Mesothelial cell of epicardium (in vitro differentiated cells): ENCODE data around the gene GPR180. TPM values are rescaled to one million over a fixed set of nuclear protein-coding genes. Genes with fewer than 3 reads are reported as not detected.

ENCODE experiments used
- DNase-seq, 2 experiments: peaks; one replicate each; pipeline ENCODE4 v3.0.0; 2021; ENCODE audit warnings: low spot score in 2 of 2; ENCODE audit not compliant: unreplicated experiment in 2 of 2
- H3K27ac Mint-ChIP-seq: 2 replicates; pipeline ENCODE4 v1.8.0; 2021; ENCODE audit warnings: mixed read lengths
- H3K27me3 Mint-ChIP-seq: 2 replicates; pipeline ENCODE4 v1.8.0; 2021; ENCODE audit warnings: low read depth, mixed read lengths
- H3K36me3 Mint-ChIP-seq: 2 replicates; pipeline ENCODE4 v1.8.0; 2021; ENCODE audit warnings: mixed read lengths
- H3K4me1 Mint-ChIP-seq: 2 replicates; pipeline ENCODE4 v1.8.0; 2021; ENCODE audit warnings: mixed read lengths
- H3K4me3 Mint-ChIP-seq: 2 replicates; pipeline ENCODE4 v1.8.0; 2021; ENCODE audit warnings: mild to moderate bottlenecking, moderate library complexity, mixed read lengths
- H3K9me3 Mint-ChIP-seq: 2 replicates; pipeline ENCODE4 v1.8.0; 2021; ENCODE audit warnings: mixed read lengths
- CTCF ChIP-seq: fragments of 200-600 bp; sonication (generic); IDR thresholded peaks from one replicate; pipeline ENCODE4 v1.5.0; 2021; ENCODE audit warnings: antibody characterized with exemption; ENCODE audit not compliant: unreplicated experiment
- total RNA-seq: library from RNA; stranded (reverse); gene quantifications from 3 replicates; pipeline ENCODE4 v1.2.1, GENCODE V29; 2021

GPR180 gene
- total RNA-seq = 6.5 to 6.8 TPM (median 6.5 TPM) in 3 replicates

GRCh38 chr13:94601446-94602431, at the start of gene GPR180:
TSS of gene GPR180 (plus strand) at chr13:94601857. CDS start at chr13:94601928, 71 bp downstream.
- Mint-ChIP-seq H3K9me3 (peaks cover 5% of the 10 kb centered on the region), H3K4me3 (peak within 1 kb of the TSS; percentile 84), H3K36me3 (peaks cover 6% of the 10 kb centered on the region), H3K27me3 (no peaks in the 10 kb centered on the region), H3K27ac (peak within 1 kb of the TSS; percentile 87), H3K4me1 (peaks cover 10% of the 10 kb centered on the region)
- peak; percentile 84 to 88 for DNase-seq
- no peak for TF ChIP-seq CTCF

DNA sequence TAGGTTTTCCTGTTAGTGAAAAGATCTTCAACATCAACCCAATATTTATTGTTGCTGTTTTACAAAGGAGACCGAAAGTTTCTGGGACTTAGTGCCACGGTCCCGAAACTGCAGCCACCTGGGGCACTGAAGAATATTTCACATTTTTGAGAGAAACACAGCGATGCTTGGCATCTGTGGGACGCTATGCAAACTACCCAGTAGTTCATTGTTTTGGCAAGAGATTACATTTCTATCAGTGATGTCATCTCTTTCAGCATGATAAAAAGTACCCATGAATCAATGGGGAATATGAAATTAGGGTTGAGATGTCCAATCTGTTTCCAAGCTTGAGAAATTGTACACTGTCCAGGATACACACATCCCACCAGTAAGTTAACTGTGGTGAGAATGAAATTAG, 49.6 kb upstream of the GPR180 start:
- Mint-ChIP-seq H3K27me3 (peaks cover 3% of the 10 kb centered on the region), H3K27ac (no peak overlapping the region), H3K36me3 (no peaks in the 10 kb centered on the region), H3K9me3 (no peaks in the 10 kb centered on the region), H3K4me1 (peaks cover 11% of the 10 kb centered on the region), H3K4me3 (no peak overlapping the region)
- TF ChIP-seq CTCF = no peak
- no peak for DNase-seq

DNA sequence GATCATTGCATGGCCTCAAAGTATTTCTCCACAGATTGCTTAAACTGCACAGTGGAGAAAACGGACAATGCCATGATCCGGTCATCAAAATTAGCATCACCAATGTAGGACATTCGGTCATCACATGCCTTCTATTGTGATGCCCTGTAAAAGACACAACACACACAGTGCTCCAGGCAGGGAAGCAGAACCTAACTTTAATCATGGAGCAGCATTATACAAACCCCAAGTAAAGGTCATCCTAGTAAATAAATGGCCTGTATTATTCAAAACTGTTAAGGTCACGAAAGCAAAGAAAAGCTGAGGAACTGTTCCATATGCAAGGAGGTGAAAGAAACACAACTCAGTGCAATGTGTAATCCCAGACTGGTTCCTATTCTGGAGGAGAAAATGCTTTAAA, 47.9 kb upstream of the GPR180 start:
- no peaks in the 10 kb centered on the region for H3K9me3 Mint-ChIP-seq
- no peak overlapping the region for H3K27ac Mint-ChIP-seq
- H3K4me3 Mint-ChIP-seq = no peak overlapping the region
- no peak for TF ChIP-seq CTCF
- no peaks in the 10 kb centered on the region for H3K36me3 Mint-ChIP-seq
- peaks cover 3% of the 10 kb centered on the region for H3K27me3 Mint-ChIP-seq
- H3K4me1 Mint-ChIP-seq = peaks cover 8% of the 10 kb centered on the region
- no peak for DNase-seq

- Mint-ChIP-seq H3K27me3 (no peaks in the 10 kb centered on the region), H3K4me3 (no peak overlapping the region), H3K36me3 (no peaks in the 10 kb centered on the region), H3K27ac (peak overlapping the region; percentile 50), H3K4me1 (peaks cover 6% of the 10 kb centered on the region), H3K9me3 (no peaks in the 10 kb centered on the region)
- no peak for TF ChIP-seq CTCF
- no peak for DNase-seq
Observed at GRCh38 chr13:94556041-94556440, 45.6 kb upstream of the GPR180 start.

DNA sequence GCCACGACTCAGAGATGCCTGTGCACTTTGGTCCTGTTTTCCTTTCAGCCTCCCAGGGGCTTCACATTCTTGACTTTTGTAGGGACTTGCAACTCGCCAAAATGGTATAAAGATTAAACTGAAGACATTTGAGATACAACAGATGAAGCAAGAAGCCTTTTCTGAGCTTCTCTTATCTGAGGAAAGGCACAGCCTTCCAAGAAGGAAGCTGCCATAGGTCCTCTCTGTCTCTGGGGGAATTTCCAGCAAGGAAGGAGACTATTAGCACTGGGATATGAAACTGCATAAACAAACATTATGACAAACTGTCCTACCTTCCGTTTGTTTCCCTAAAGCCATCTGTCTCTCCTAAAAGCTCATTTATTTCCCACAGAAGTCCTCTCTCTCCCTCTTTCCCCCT, 45.0 kb upstream of the GPR180 start:
- Mint-ChIP-seq H3K4me3 (no peak overlapping the region), H3K9me3 (no peaks in the 10 kb centered on the region), H3K36me3 (no peaks in the 10 kb centered on the region), H3K4me1 (peaks cover 6% of the 10 kb centered on the region), H3K27me3 (no peaks in the 10 kb centered on the region), H3K27ac (peak overlapping the region; percentile 50)
- DNase-seq = no peak
- TF ChIP-seq CTCF = no peak
